Measurements from ENCODE around the gene SYT8.

The SYT8 gene

GRCh38 chr11:1847926-1848639 is 13.3 kb downstream of the SYT8 start:
- Histone ChIP-seq H3K9me3 (ENCODE audit: control insufficient read depth, insufficient read depth, low read depth, low read length) (no peaks in the 10 kb centered on the region), H3K36me3 (ENCODE audit: control insufficient read depth, insufficient read depth, low read length) (no peaks in the 10 kb centered on the region), H3K27ac (ENCODE audit: low read depth, low read length) (no peak overlapping the region), H3K27me3 (ENCODE audit: control insufficient read depth, insufficient read depth, low read length) (peaks cover 8% of the 10 kb centered on the region; the same call in 1 of the 2 replicates), H3K9ac (ENCODE audit: low read length) (no peak overlapping the region), H3K4me3 (ENCODE audit: low read depth, low read length) (no peak overlapping the region), H3K4me1 (ENCODE audit: control insufficient read depth, insufficient read depth, low read length) (no peaks in the 10 kb centered on the region; the same call in 1 of the 2 replicates)

GRCh38 chr11:1848640-1849430 is 14.0 kb downstream of the SYT8 start:
- H3K27me3 ChIP-seq (ENCODE audit: control insufficient read depth, insufficient read depth, low read length): peaks cover 8% of the 10 kb centered on the region; the same call in 1 of the 2 replicates
- no peaks in the 10 kb centered on the region for H3K36me3 ChIP-seq (ENCODE audit: control insufficient read depth, insufficient read depth, low read length)
- no peak overlapping the region for H3K4me3 ChIP-seq (ENCODE audit: low read depth, low read length)
- no peaks in the 10 kb centered on the region for H3K9me3 ChIP-seq (ENCODE audit: control insufficient read depth, insufficient read depth, low read depth, low read length)
- no peak overlapping the region for H3K27ac ChIP-seq (ENCODE audit: low read depth, low read length)
- no peaks in the 10 kb centered on the region; the same call in 1 of the 2 replicates for H3K4me1 ChIP-seq (ENCODE audit: control insufficient read depth, insufficient read depth, low read length)
- H3K9ac ChIP-seq (ENCODE audit: low read length): no peak overlapping the region

GRCh38 chr11:1851468-1852180 is 16.8 kb downstream of the SYT8 start:
- Histone ChIP-seq H3K27me3 (ENCODE audit: control insufficient read depth, insufficient read depth, low read length) (no peaks in the 10 kb centered on the region; the same call in 1 of the 2 replicates), H3K27ac (ENCODE audit: low read depth, low read length) (no peak overlapping the region), H3K4me3 (ENCODE audit: low read depth, low read length) (no peak overlapping the region), H3K9me3 (ENCODE audit: control insufficient read depth, insufficient read depth, low read depth, low read length) (no peaks in the 10 kb centered on the region), H3K4me1 (ENCODE audit: control insufficient read depth, insufficient read depth, low read length) (no peaks in the 10 kb centered on the region; the same call in 1 of the 2 replicates), H3K9ac (ENCODE audit: low read length) (no peak overlapping the region), H3K36me3 (ENCODE audit: control insufficient read depth, insufficient read depth, low read length) (no peaks in the 10 kb centered on the region)

GRCh38 chr11:1852271-1852876 is 17.6 kb downstream of the SYT8 start:
- H3K4me1 ChIP-seq (ENCODE audit: control insufficient read depth, insufficient read depth, low read length): no peaks in the 10 kb centered on the region; the same call in 1 of the 2 replicates
- H3K9me3 ChIP-seq (ENCODE audit: control insufficient read depth, insufficient read depth, low read depth, low read length): no peaks in the 10 kb centered on the region
- H3K27ac ChIP-seq (ENCODE audit: low read depth, low read length): no peak overlapping the region
- no peak overlapping the region for H3K9ac ChIP-seq (ENCODE audit: low read length)
- H3K36me3 ChIP-seq (ENCODE audit: control insufficient read depth, insufficient read depth, low read length): no peaks in the 10 kb centered on the region
- H3K27me3 ChIP-seq (ENCODE audit: control insufficient read depth, insufficient read depth, low read length): no peaks in the 10 kb centered on the region; the same call in 1 of the 2 replicates
- no peak overlapping the region for H3K4me3 ChIP-seq (ENCODE audit: low read depth, low read length)

GRCh38 chr11:1852877-1853276 is 18.1 kb downstream of the SYT8 start, which contains the start of gene LSP1:
TSS of gene LSP1 (plus strand) at chr11:1853084. CDS start at chr11:1853145, 61 bp downstream.
- H3K9me3 ChIP-seq (ENCODE audit: control insufficient read depth, insufficient read depth, low read depth, low read length): no peaks in the 10 kb centered on the region
- no peak within 1 kb of the TSS for H3K4me3 ChIP-seq (ENCODE audit: low read depth, low read length)
- no peak within 1 kb of the TSS for H3K9ac ChIP-seq (ENCODE audit: low read length)
- H3K4me1 ChIP-seq (ENCODE audit: control insufficient read depth, insufficient read depth, low read length): no peaks in the 10 kb centered on the region; the same call in 1 of the 2 replicates
- H3K27ac ChIP-seq (ENCODE audit: low read depth, low read length): no peak within 1 kb of the TSS
- H3K27me3 ChIP-seq (ENCODE audit: control insufficient read depth, insufficient read depth, low read length): no peaks in the 10 kb centered on the region; the same call in 1 of the 2 replicates
- no peaks in the 10 kb centered on the region for H3K36me3 ChIP-seq (ENCODE audit: control insufficient read depth, insufficient read depth, low read length)

GRCh38 chr11:1853376-1854131 is 18.8 kb downstream of the SYT8 start:
- Histone ChIP-seq H3K27ac (ENCODE audit: low read depth, low read length) (no peak overlapping the region), H3K4me1 (ENCODE audit: control insufficient read depth, insufficient read depth, low read length) (no peaks in the 10 kb centered on the region; the same call in 1 of the 2 replicates), H3K9me3 (ENCODE audit: control insufficient read depth, insufficient read depth, low read depth, low read length) (no peaks in the 10 kb centered on the region), H3K9ac (ENCODE audit: low read length) (no peak overlapping the region), H3K4me3 (ENCODE audit: low read depth, low read length) (no peak overlapping the region), H3K27me3 (ENCODE audit: control insufficient read depth, insufficient read depth, low read length) (no peaks in the 10 kb centered on the region; the same call in 1 of the 2 replicates), H3K36me3 (ENCODE audit: control insufficient read depth, insufficient read depth, low read length) (no peaks in the 10 kb centered on the region)

GRCh38 chr11:1854132-1854948 is 19.6 kb downstream of the SYT8 start:
- Histone ChIP-seq H3K4me3 (ENCODE audit: low read depth, low read length) (no peak overlapping the region), H3K36me3 (ENCODE audit: control insufficient read depth, insufficient read depth, low read length) (no peaks in the 10 kb centered on the region), H3K9ac (ENCODE audit: low read length) (no peak overlapping the region), H3K4me1 (ENCODE audit: control insufficient read depth, insufficient read depth, low read length) (no peaks in the 10 kb centered on the region; the same call in 1 of the 2 replicates), H3K27ac (ENCODE audit: low read depth, low read length) (no peak overlapping the region), H3K9me3 (ENCODE audit: control insufficient read depth, insufficient read depth, low read depth, low read length) (no peaks in the 10 kb centered on the region), H3K27me3 (ENCODE audit: control insufficient read depth, insufficient read depth, low read length) (no peaks in the 10 kb centered on the region; the same call in 1 of the 2 replicates)

- H3K4me3 ChIP-seq (ENCODE audit: low read depth, low read length): no peak overlapping the region
- H3K36me3 ChIP-seq (ENCODE audit: control insufficient read depth, insufficient read depth, low read length): no peaks in the 10 kb centered on the region
- no peak overlapping the region for H3K9ac ChIP-seq (ENCODE audit: low read length)
- H3K27me3 ChIP-seq (ENCODE audit: control insufficient read depth, insufficient read depth, low read length): no peaks in the 10 kb centered on the region; the same call in 1 of the 2 replicates
- H3K27ac ChIP-seq (ENCODE audit: low read depth, low read length): no peak overlapping the region
- no peaks in the 10 kb centered on the region; the same call in 1 of the 2 replicates for H3K4me1 ChIP-seq (ENCODE audit: control insufficient read depth, insufficient read depth, low read length)
- no peaks in the 10 kb centered on the region for H3K9me3 ChIP-seq (ENCODE audit: control insufficient read depth, insufficient read depth, low read depth, low read length)
Observed at GRCh38 chr11:1854949-1855885, 20.4 kb downstream of the SYT8 start.

GRCh38 chr11:1855886-1856265 is 21.1 kb downstream of the SYT8 start:
- H3K9ac ChIP-seq (ENCODE audit: low read length): no peak overlapping the region
- no peak overlapping the region for H3K4me3 ChIP-seq (ENCODE audit: low read depth, low read length)
- no peaks in the 10 kb centered on the region for H3K36me3 ChIP-seq (ENCODE audit: control insufficient read depth, insufficient read depth, low read length)
- no peaks in the 10 kb centered on the region for H3K9me3 ChIP-seq (ENCODE audit: control insufficient read depth, insufficient read depth, low read depth, low read length)
- H3K4me1 ChIP-seq (ENCODE audit: control insufficient read depth, insufficient read depth, low read length): no peaks in the 10 kb centered on the region
- H3K27ac ChIP-seq (ENCODE audit: low read depth, low read length): no peak overlapping the region
- H3K27me3 ChIP-seq (ENCODE audit: control insufficient read depth, insufficient read depth, low read length): no peaks in the 10 kb centered on the region; the same call in 1 of the 2 replicates
